IgD-negative memory B cell (primary cell): ENCODE measurements around the gene PYROXD2. TPM values are rescaled to one million over a fixed set of nuclear protein-coding genes. Genes with fewer than 3 reads are reported as not detected.

Experiments
- H3K27ac Mint-ChIP-seq, 3 donors: one replicate each; pipeline ENCODE4 v1.8.0; 2020 to 2022; ENCODE audit warnings: mild to moderate bottlenecking in 3 of 3, mixed read lengths in 3 of 3, moderate library complexity in 1 of 3
- H3K27me3 Mint-ChIP-seq: one replicate; pipeline ENCODE4 v1.8.0; 2021; ENCODE audit warnings: mixed read lengths
- H3K36me3 Mint-ChIP-seq: one replicate; pipeline ENCODE4 v1.8.0; 2020; ENCODE audit warnings: mild to moderate bottlenecking, mixed read lengths
- H3K4me1 Mint-ChIP-seq, 3 donors: one replicate each; pipeline ENCODE4 v1.8.0; 2020 to 2022; ENCODE audit warnings: mixed read lengths in 3 of 3, mild to moderate bottlenecking in 1 of 3
- H3K4me3 Mint-ChIP-seq, 4 donors: one replicate each; pipeline ENCODE4 v1.8.0; 2020 to 2022; ENCODE audit warnings: mild to moderate bottlenecking in 4 of 4, mixed read lengths in 4 of 4, moderate library complexity in 3 of 4
- H3K9me3 Mint-ChIP-seq, 3 donors: one replicate each; pipeline ENCODE4 v1.8.0; 2020 to 2021; ENCODE audit warnings: mixed read lengths in 3 of 3, mild to moderate bottlenecking in 1 of 3
- polyA plus RNA-seq: library from polyadenylated mRNA; unstranded; fragments of 300-500 nt; fragmentation: Illumina TruSeq; gene quantifications from one replicate; pipeline ENCODE4 v1.2.3, GENCODE V29; 2021

Gene PYROXD2
- polyA plus RNA-seq: 0.58 TPM

GRCh38 chr10:98414932-98415730, at the start of gene PYROXD2:
Gene PYROXD2, minus strand, starts transcription at chr10:98415182. Its CDS starts 47 bp downstream, at chr10:98415135.
- H3K36me3 Mint-ChIP-seq: no peaks in the 10 kb centered on the region
- H3K4me3 Mint-ChIP-seq: peak within 1 kb of the TSS in 3 of 4 donors; percentile 57 to 86 (median 74)
- H3K27ac Mint-ChIP-seq: peak within 1 kb of the TSS in 2 of 3 donors; percentile 71 to 91
- H3K27me3 Mint-ChIP-seq: no peaks in the 10 kb centered on the region
- H3K4me1 Mint-ChIP-seq: peaks cover 0 to 5% (median 2%) of the 10 kb centered on the region in 3 donors
- H3K9me3 Mint-ChIP-seq: no peaks in the 10 kb centered on the region

GRCh38 chr10:98463976-98464754, 49.2 kb upstream of the PYROXD2 start:
- peaks cover 7% of the 10 kb centered on the region for H3K27me3 Mint-ChIP-seq
- H3K36me3 Mint-ChIP-seq: no peaks in the 10 kb centered on the region
- H3K4me1 Mint-ChIP-seq: peaks cover 2 to 8% (median 4%) of the 10 kb centered on the region in 3 donors
- H3K9me3 Mint-ChIP-seq: no peaks in the 10 kb centered on the region
- H3K27ac Mint-ChIP-seq: no peak overlapping the region
- H3K4me3 Mint-ChIP-seq: no peak overlapping the region

GRCh38 chr10:98463016-98463415, 48.0 kb upstream of the PYROXD2 start:
- H3K4me1 Mint-ChIP-seq: peaks cover 0 to 2% (median 2%) of the 10 kb centered on the region in 3 donors
- peaks cover 13% of the 10 kb centered on the region for H3K27me3 Mint-ChIP-seq
- H3K27ac Mint-ChIP-seq: peak overlapping the region in 1 of 3 donors; percentile 54

GRCh38 chr10:98461500-98461842, 46.5 kb upstream of the PYROXD2 start:
- Mint-ChIP-seq H3K27me3 (peaks cover 16% of the 10 kb centered on the region), H3K4me3 (no peak overlapping the region), H3K27ac (no peak overlapping the region), H3K36me3 (no peaks in the 10 kb centered on the region), H3K9me3 (no peaks in the 10 kb centered on the region), H3K4me1 (no peaks in the 10 kb centered on the region)

More at GRCh38 chr10:98463016-98463415, 48.0 kb upstream of the PYROXD2 start:
- no peaks in the 10 kb centered on the region for H3K36me3 Mint-ChIP-seq
- no peak overlapping the region for H3K4me3 Mint-ChIP-seq
- H3K9me3 Mint-ChIP-seq: no peaks in the 10 kb centered on the region

GRCh38 chr10:98460837-98461499, 46.0 kb upstream of the PYROXD2 start:
- Mint-ChIP-seq H3K36me3 (no peaks in the 10 kb centered on the region), H3K4me3 (no peak overlapping the region), H3K4me1 (no peaks in the 10 kb centered on the region), H3K27ac (no peak overlapping the region), H3K27me3 (peaks cover 16% of the 10 kb centered on the region), H3K9me3 (no peaks in the 10 kb centered on the region)

GRCh38 chr10:98458809-98459784, 44.1 kb upstream of the PYROXD2 start:
- H3K4me1 Mint-ChIP-seq: peaks cover 0 to 1% (median 0%) of the 10 kb centered on the region in 3 donors
- H3K9me3 Mint-ChIP-seq: no peaks in the 10 kb centered on the region
- no peak overlapping the region for H3K27ac Mint-ChIP-seq
- H3K4me3 Mint-ChIP-seq: no peak overlapping the region
- H3K27me3 Mint-ChIP-seq: peaks cover 18% of the 10 kb centered on the region
- H3K36me3 Mint-ChIP-seq: no peaks in the 10 kb centered on the region

GRCh38 chr10:98457721-98458120, 42.7 kb upstream of the PYROXD2 start:
- no peak overlapping the region for H3K27ac Mint-ChIP-seq

GRCh38 chr10:98456686-98457482, 41.9 kb upstream of the PYROXD2 start:
- no peaks in the 10 kb centered on the region for H3K36me3 Mint-ChIP-seq
- H3K27ac Mint-ChIP-seq: no peak overlapping the region
- H3K9me3 Mint-ChIP-seq: no peaks in the 10 kb centered on the region
- H3K4me1 Mint-ChIP-seq: peaks cover 0 to 3% (median 1%) of the 10 kb centered on the region in 3 donors
- H3K4me3 Mint-ChIP-seq: no peak overlapping the region
- H3K27me3 Mint-ChIP-seq: peaks cover 12% of the 10 kb centered on the region

More at GRCh38 chr10:98457721-98458120, 42.7 kb upstream of the PYROXD2 start:
- peaks cover 13% of the 10 kb centered on the region for H3K27me3 Mint-ChIP-seq
- peaks cover 0 to 2% (median 1%) of the 10 kb centered on the region in 3 donors for H3K4me1 Mint-ChIP-seq
- no peaks in the 10 kb centered on the region for H3K36me3 Mint-ChIP-seq
- no peak overlapping the region for H3K4me3 Mint-ChIP-seq
- no peaks in the 10 kb centered on the region for H3K9me3 Mint-ChIP-seq

GRCh38 chr10:98456043-98456570, 41.1 kb upstream of the PYROXD2 start:
- Mint-ChIP-seq H3K36me3 (no peaks in the 10 kb centered on the region), H3K4me1 (peaks cover 0 to 3% (median 1%) of the 10 kb centered on the region in 3 donors), H3K27me3 (peaks cover 12% of the 10 kb centered on the region), H3K9me3 (no peaks in the 10 kb centered on the region), H3K4me3 (no peak overlapping the region), H3K27ac (no peak overlapping the region)

GRCh38 chr10:98453729-98454128, 38.7 kb upstream of the PYROXD2 start:
- Mint-ChIP-seq H3K4me3 (peak overlapping the region in 1 of 4 donors; percentile 14), H3K36me3 (no peaks in the 10 kb centered on the region), H3K27ac (peak overlapping the region in 1 of 3 donors; percentile 10), H3K9me3 (no peaks in the 10 kb centered on the region), H3K27me3 (peaks cover 9% of the 10 kb centered on the region), H3K4me1 (peaks cover 1 to 3% (median 2%) of the 10 kb centered on the region in 3 donors)

- Mint-ChIP-seq H3K27ac (peak overlapping the region in 1 of 3 donors; percentile 43), H3K27me3 (no peaks in the 10 kb centered on the region), H3K36me3 (no peaks in the 10 kb centered on the region), H3K4me3 (peak overlapping the region in 1 of 4 donors; percentile 29), H3K9me3 (peaks cover 0 to 2% (median 1%) of the 10 kb centered on the region in 3 donors), H3K4me1 (peaks cover 15 to 23% (median 15%) of the 10 kb centered on the region in 3 donors)
Observed at GRCh38 chr10:98450618-98451017, 35.6 kb upstream of the PYROXD2 start.

GRCh38 chr10:98449287-98449686, 34.3 kb upstream of the PYROXD2 start:
- Mint-ChIP-seq H3K36me3 (no peaks in the 10 kb centered on the region), H3K9me3 (peaks cover 0 to 2% (median 1%) of the 10 kb centered on the region in 3 donors), H3K4me3 (no peak overlapping the region), H3K4me1 (peaks cover 24 to 36% (median 28%) of the 10 kb centered on the region in 3 donors), H3K27me3 (no peaks in the 10 kb centered on the region), H3K27ac (no peak overlapping the region)

- Mint-ChIP-seq H3K4me3 (peak within 1 kb of the TSS; percentile 88 to 98 (median 96)), H3K36me3 (peaks cover 7% of the 10 kb centered on the region), H3K27ac (peak within 1 kb of the TSS; percentile 98 to 99 (median 98)), H3K9me3 (peaks cover 0 to 2% (median 1%) of the 10 kb centered on the region in 3 donors), H3K27me3 (no peaks in the 10 kb centered on the region), H3K4me1 (peaks cover 38 to 46% (median 41%) of the 10 kb centered on the region in 3 donors)
Observed at GRCh38 chr10:98446661-98447221, 31.8 kb upstream of the PYROXD2 start, which contains the start of gene HPS1. Gene HPS1, minus strand, starts transcription at chr10:98446935. Its CDS starts 3,695 bp downstream, at chr10:98443240.
